Natural killer cell treated with Interleukin-12 subunit alpha and Interleukin-12 subunit beta and Interleukin-15 and Interleukin-18, amount 100 ng/mL, for 72 hours (primary cell): ENCODE data around the gene CYP2D6. TPM values are rescaled to one million over a fixed set of nuclear protein-coding genes. Genes with fewer than 3 reads are reported as not detected.

Source experiments
- ATAC-seq, 2 donors: fragments of 150-1000 bp; cut with Tn5 transposase in 1 of 2; sonication (Bioruptor Pico), chemical (Tn5 transposase) in 1 of 2; 2 replicates each; pipeline ENCODE4 v1.10.0; 2021
- DNase-seq: peaks from one replicate; pipeline ENCODE4 v3.0.0; 2022; ENCODE audit warnings: low spot score
- H3K27ac Mint-ChIP-seq, 2 donors: 1 replicate in 1 of 2; 2 replicates in 1 of 2; pipeline ENCODE4 v1.8.0; 2022; ENCODE audit warnings: mixed read lengths in 2 of 2, mild to moderate bottlenecking in 1 of 2, moderate library complexity in 1 of 2
- H3K27me3 Mint-ChIP-seq, 2 donors: 1 replicate in 1 of 2; 2 replicates in 1 of 2; pipeline ENCODE4 v1.8.0; 2022; ENCODE audit warnings: mixed read lengths in 2 of 2
- H3K36me3 Mint-ChIP-seq: one replicate; pipeline ENCODE4 v1.8.0; 2022; ENCODE audit warnings: mixed read lengths
- H3K4me1 Mint-ChIP-seq, 2 donors: 1 replicate in 1 of 2; 2 replicates in 1 of 2; pipeline ENCODE4 v1.8.0; 2022; ENCODE audit warnings: low read depth in 2 of 2, mixed read lengths in 2 of 2, mild to moderate bottlenecking in 1 of 2
- H3K4me3 Mint-ChIP-seq: one replicate; pipeline ENCODE4 v1.8.0; 2022; ENCODE audit warnings: mixed read lengths
- H3K9me3 Mint-ChIP-seq: 2 replicates; pipeline ENCODE4 v1.8.0; 2022; ENCODE audit warnings: mixed read lengths
- total RNA-seq, 2 donors: library from RNA; stranded (reverse); gene quantifications; one replicate each; pipeline ENCODE4 v1.2.3, GENCODE V29; 2022

Gene CYP2D6
- total RNA-seq, 2 donors from 2014 or later, result 1.7 to 6.1 TPM

DNA sequence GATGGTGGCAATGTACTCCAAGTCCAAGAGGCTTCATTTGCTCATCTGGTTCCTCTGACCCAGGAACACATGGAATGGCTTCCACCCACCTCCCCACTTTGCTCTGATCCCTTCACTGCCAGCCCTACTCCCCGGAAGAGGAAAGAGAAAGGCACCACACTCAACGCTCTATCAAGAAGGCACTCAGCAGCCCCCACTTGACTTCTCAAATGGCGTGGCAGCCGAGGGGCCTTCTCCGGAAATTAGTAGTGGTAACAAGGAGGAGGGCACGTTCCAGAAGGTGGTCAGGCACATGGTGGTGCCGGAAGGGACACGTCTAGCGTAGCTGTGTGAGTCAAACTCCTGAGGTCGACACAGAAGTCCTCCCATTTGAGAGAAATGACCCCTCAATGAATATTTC lies 36.5 kb upstream of the CYP2D6 start:
- no peaks in the 10 kb centered on the region for H3K9me3 Mint-ChIP-seq
- H3K4me3 Mint-ChIP-seq, result no peak overlapping the region
- no peaks in the 10 kb centered on the region for H3K36me3 Mint-ChIP-seq
- DNase-seq, result no peak
- no peaks in the 10 kb centered on the region for H3K27me3 Mint-ChIP-seq
- H3K4me1 Mint-ChIP-seq, result peaks cover 0 to 12% of the 10 kb centered on the region in 2 donors
- no peak overlapping the region for H3K27ac Mint-ChIP-seq
- ATAC-seq, result no peak

DNA sequence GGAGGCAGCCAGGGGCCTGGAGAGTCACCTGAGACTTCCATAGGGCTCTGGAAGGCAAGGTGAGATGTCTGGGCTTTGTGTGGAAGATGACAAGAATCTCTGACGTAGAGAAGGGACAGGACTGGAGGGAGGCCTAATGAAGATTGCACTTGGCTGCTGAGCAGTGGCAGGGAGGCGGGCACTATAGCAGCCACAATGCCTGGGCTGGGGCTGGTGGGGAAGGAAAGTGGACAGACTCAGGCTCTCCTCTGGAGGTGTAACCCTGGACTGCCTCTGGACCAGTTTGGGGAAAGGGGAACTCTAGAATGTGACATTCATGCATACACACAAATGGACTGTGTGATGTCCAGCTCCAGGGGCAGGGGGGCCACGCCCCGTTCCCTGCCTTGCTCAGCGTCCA lies 34.3 kb upstream of the CYP2D6 start:
- Mint-ChIP-seq H3K4me1 (peaks cover 0 to 4% of the 10 kb centered on the region in 2 donors), H3K27me3 (no peaks in the 10 kb centered on the region), H3K4me3 (no peak overlapping the region), H3K9me3 (no peaks in the 10 kb centered on the region), H3K27ac (no peak overlapping the region), H3K36me3 (no peaks in the 10 kb centered on the region)
- DNase-seq (no peak), ATAC-seq (no peak)

DNA sequence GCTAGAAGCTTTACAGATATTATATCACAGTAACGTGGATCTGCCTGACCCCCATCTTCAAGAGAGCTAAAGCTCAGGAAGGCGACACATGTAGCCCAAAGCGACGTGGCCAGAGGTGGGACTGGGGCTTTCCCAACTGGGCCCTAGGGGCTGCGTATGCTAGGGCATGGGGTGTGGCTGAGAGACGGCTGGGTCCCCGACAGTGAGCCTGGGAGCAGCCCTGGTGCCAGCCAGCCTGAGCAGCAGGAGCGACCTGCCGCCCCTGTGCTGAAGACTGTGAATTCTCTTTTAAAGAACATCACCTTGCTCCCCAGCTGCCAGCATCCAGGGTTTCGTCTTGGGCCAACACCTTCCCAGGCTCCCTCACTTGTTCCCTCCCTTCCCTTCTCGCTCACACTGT lies 32.9 kb upstream of the CYP2D6 start:
- no peak overlapping the region for H3K4me3 Mint-ChIP-seq
- H3K4me1 Mint-ChIP-seq, result no peaks in the 10 kb centered on the region
- no peak overlapping the region for H3K27ac Mint-ChIP-seq
- H3K36me3 Mint-ChIP-seq, result no peaks in the 10 kb centered on the region
- no peaks in the 10 kb centered on the region for H3K9me3 Mint-ChIP-seq
- H3K27me3 Mint-ChIP-seq, result no peaks in the 10 kb centered on the region
- DNase-seq, result no peak
- ATAC-seq, result peak in 1 of 2 donors; percentile 24

DNA sequence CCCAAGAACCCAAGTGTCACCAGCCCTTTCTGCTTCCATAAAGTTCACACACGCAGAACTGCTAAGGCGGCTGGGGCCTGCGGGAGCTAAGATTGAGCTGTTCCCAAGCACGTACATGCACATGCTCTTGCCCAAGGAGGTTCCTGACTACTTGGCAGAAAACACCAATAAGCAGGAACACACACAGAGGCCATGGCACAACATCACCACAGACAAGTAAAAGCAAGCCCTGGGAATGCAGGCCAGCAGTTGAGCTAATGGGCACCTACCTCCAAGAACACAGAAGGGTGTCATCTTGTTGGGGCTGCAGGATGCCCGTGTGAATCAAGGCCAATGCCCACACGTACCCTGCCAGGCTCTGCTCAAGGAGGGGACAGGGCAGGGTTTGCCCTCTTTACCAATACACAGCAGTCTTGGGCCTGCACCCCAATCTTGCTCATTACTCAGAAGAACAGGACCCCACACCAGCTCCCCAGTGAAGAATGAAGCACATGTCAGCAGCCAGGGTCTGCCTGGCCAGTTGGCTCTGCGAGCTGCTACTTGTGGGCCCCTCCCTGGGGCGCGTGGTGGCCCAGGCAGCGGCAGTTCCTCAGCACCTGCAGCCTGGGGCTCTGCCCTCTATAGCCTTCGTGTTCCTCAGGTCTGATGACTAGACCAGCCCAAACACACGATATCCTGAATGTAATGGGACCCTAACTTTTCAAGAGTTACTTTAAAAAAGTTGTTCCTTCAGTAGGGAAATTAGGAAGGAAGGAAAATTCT lies 32.3 kb upstream of the CYP2D6 start:
- Mint-ChIP-seq H3K27ac (no peak overlapping the region), H3K27me3 (no peaks in the 10 kb centered on the region)

DNA sequence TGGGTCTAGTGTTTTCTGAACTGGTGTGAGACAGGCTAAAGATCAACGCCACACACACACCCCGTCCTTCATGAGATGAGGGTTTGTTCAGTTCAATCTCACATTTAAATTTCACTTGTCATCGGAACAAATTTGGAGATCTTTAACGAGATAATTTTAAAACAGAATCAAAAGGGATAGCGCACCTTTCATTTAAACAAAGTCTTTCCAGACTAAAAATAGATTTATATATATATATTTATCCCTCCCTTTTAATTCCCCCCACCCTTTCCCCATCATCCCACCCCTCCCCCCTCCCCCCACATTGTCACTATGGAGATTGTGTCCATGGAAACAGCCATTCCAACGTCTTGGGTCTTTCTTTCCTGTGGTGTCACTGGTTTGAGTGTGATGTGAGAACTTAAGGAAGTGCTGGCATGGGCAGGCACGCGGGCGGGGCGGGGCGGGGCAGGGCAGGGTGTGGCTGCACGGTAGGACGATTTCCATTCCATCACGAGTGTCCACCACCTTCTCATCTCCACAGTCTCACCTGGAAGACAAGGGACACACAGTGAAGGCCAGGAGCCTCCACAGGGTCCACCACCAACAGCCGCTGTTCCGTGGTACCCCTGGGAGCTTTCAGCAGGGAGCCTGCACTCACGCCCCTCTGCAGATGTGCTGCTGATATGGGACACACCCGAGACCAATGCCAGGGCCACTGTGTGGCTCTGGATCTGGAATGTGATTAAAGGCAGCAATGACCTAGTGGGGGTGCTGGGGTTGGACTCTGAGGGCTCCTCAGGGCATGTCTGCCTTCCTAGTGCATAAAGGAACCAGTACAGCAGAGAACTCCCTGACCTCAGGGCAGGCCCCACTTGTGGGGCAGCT lies 30.5 kb upstream of the CYP2D6 start:
- Mint-ChIP-seq H3K9me3 (no peaks in the 10 kb centered on the region), H3K27ac (no peak overlapping the region), H3K36me3 (no peaks in the 10 kb centered on the region), H3K4me3 (no peak overlapping the region), H3K27me3 (no peaks in the 10 kb centered on the region), H3K4me1 (no peaks in the 10 kb centered on the region)
- peak in 1 of 2 donors; percentile 31 for ATAC-seq
- DNase-seq, result no peak

More for the DNA sequence above, 32.3 kb upstream of the CYP2D6 start:
- Mint-ChIP-seq H3K36me3 (no peaks in the 10 kb centered on the region), H3K9me3 (no peaks in the 10 kb centered on the region), H3K4me1 (no peaks in the 10 kb centered on the region), H3K4me3 (no peak overlapping the region)
- ATAC-seq, result no peak
- no peak for DNase-seq

DNA sequence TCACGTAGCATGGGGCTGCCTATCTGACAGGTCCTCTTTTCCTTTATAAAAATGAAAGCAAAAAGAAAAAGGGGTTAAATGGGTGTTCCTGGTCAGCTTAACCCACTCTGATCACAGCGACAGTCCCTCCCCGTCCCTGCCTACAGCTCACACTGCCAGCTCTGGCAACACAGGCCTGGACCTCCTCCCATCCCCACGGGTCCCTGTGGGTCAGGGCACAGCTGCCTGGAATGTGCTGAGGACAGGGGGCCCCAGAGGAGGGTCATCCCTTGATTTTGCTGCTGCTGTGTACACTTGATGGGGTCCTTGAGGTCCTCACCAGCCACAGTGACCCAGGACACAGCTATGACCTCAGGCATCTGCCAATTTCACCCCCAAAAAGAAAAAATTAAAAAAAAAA lies 29.6 kb upstream of the CYP2D6 start:
- Mint-ChIP-seq H3K4me3 (no peak overlapping the region), H3K36me3 (no peaks in the 10 kb centered on the region), H3K4me1 (no peaks in the 10 kb centered on the region), H3K27ac (no peak overlapping the region), H3K27me3 (no peaks in the 10 kb centered on the region), H3K9me3 (no peaks in the 10 kb centered on the region)
- ATAC-seq (no peak), DNase-seq (no peak)

DNA sequence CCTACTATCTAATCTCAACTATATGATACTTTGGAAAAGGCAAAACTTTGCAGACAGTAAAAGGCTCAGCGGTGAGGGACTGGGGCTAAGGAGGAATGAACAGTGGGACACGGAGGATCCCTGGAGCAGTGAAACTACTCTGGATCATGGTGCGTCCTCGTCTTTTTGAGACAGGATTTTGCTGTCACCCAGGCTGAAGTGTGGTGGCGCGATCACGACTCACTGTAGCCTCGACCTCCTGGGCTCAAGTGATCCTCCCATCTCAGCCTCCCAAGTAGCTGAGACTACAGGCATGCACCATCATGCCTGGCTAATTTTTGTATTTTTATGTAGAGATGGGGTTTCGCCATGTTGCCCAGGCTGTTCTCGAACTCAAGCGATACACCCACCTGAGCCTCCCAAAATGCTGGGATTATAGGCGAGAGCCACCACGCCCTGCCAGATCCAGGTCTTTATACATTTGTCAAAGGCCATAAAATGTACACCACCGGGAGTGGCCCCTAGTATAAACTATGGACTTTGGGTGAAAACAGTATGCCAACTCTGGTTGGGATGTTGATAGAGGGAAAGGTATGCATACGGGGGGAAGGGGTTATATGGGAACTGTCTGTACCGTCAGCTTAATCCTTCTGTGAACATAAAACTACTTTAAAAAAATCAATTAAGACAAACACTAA lies 28.0 kb upstream of the CYP2D6 start:
- no peaks in the 10 kb centered on the region for H3K9me3 Mint-ChIP-seq
- no peak for ATAC-seq

DNA sequence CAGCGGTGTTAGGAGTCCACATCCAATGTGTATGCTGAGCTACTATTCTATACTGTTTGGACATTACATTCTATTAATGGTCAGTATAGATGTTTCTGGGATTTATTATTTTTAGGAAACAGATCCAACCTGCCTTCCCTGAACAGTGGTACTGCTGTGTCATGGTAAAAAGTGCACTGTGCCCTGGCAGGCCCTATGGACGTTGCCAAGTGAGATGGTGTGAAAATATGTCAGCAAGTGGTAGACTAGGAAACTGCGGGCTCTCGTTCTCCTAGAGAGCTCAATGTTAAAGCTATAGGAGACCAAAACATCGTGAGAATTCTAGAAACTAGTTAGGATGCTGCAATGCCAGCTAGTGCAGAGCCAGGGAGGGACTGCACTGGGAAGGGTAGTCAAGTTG lies 26.0 kb upstream of the CYP2D6 start:
- no peaks in the 10 kb centered on the region for H3K4me1 Mint-ChIP-seq
- no peak overlapping the region for H3K4me3 Mint-ChIP-seq
- DNase-seq (no peak), ATAC-seq (no peak)
- no peaks in the 10 kb centered on the region for H3K36me3 Mint-ChIP-seq
- H3K27ac Mint-ChIP-seq, result no peak overlapping the region
- H3K9me3 Mint-ChIP-seq, result no peaks in the 10 kb centered on the region
- H3K27me3 Mint-ChIP-seq, result no peaks in the 10 kb centered on the region

More for the DNA sequence above, 28.0 kb upstream of the CYP2D6 start:
- H3K27ac Mint-ChIP-seq, result no peak overlapping the region
- H3K27me3 Mint-ChIP-seq, result no peaks in the 10 kb centered on the region
- no peaks in the 10 kb centered on the region for H3K36me3 Mint-ChIP-seq
- DNase-seq, result no peak
- no peaks in the 10 kb centered on the region for H3K4me1 Mint-ChIP-seq
- H3K4me3 Mint-ChIP-seq, result no peak overlapping the region

DNA sequence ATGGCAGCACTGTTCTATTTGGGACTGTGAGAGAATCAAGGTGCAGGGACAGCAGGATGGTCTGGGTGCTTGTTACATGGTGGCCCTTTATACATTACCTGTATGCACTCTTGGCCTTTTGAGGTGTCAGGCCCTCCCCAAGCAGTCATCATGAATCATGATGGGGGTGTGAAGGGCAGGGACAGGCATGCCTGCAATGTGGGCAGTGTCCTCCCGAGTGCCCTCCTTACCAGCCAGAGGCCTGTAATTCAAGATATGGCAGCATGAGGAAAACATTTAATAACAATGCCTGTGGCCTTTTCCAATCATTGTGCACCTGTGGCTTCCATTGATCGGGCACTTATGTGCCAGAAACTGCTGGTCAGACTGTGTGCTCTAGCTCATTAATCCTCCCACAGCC lies 25.5 kb upstream of the CYP2D6 start:
- H3K27me3 Mint-ChIP-seq, result no peaks in the 10 kb centered on the region
- no peak overlapping the region for H3K27ac Mint-ChIP-seq
- ATAC-seq (no peak), DNase-seq (no peak)
- no peak overlapping the region for H3K4me3 Mint-ChIP-seq
- no peaks in the 10 kb centered on the region for H3K9me3 Mint-ChIP-seq
- no peaks in the 10 kb centered on the region for H3K4me1 Mint-ChIP-seq
- H3K36me3 Mint-ChIP-seq, result no peaks in the 10 kb centered on the region

DNA sequence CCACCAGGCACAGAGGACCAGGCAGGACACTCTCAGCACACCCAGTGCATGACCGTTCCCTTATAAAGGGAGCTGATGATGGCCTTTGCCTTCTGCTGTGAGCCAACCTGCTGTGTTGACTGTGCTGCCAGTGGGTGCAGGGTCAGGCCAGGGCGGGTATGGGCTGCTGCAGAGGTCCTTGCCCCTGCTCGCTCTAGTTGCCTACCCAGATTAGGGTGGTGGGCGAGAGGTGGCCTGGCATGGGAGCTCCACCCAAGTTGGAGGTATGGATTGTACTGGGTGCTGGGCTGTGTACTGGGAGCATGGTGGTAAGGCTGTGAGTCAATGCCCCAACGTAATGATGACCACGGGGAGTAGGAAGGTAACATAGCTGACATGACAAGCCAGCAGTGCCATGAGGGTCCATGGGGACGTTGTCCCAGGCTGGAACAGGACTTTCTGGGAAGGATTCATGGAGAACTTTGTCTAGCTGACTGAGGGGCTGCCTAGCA lies 24.5 kb upstream of the CYP2D6 start:
- Mint-ChIP-seq H3K4me1 (no peaks in the 10 kb centered on the region), H3K4me3 (no peak overlapping the region), H3K9me3 (no peaks in the 10 kb centered on the region), H3K27ac (peak overlapping the region in 1 of 2 donors; percentile 83), H3K36me3 (no peaks in the 10 kb centered on the region), H3K27me3 (no peaks in the 10 kb centered on the region)
- no peak for DNase-seq
- ATAC-seq, result no peak

DNA sequence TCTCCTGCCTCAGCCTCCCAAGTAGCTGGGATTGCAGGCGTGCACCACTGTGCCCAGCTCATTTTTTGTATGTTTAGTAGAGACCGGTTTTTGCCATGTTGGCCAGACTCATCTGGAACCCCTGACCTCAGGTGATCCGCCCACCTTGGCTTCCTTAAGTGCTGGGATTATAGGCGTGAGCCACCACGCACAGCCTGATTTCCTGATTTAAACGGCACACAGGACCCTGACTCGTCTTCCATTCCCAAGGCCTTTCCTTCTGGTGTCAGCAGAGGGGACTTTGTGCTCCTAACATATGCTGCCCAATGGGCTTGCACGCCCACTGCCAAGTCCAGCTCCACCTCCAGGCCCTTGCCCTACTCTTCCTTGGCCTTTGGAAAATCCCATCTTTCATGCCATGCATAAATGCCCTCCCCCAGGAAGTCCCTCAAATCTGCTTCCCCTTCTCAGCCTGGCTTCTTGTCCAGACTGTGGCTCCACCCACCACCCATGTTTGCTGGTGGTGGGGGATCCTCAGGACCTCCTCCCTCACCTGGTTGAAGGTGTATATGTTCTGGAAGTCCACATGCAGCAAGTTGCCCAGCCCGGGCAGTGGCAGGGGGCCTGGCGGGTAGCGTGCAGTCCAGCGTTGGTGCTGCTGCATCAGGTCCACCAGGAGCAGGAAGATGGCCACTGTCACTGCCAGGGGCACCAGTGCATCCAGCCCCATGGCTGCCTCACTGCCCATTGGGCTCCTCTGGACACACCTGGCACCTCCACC lies 23.9 kb upstream of the CYP2D6 start:
- Mint-ChIP-seq H3K9me3 (no peaks in the 10 kb centered on the region), H3K27me3 (no peaks in the 10 kb centered on the region), H3K36me3 (no peaks in the 10 kb centered on the region), H3K4me1 (no peaks in the 10 kb centered on the region), H3K27ac (peak overlapping the region in 1 of 2 donors; percentile 83), H3K4me3 (no peak overlapping the region)
- ATAC-seq, result no peak
- DNase-seq, result no peak

DNA sequence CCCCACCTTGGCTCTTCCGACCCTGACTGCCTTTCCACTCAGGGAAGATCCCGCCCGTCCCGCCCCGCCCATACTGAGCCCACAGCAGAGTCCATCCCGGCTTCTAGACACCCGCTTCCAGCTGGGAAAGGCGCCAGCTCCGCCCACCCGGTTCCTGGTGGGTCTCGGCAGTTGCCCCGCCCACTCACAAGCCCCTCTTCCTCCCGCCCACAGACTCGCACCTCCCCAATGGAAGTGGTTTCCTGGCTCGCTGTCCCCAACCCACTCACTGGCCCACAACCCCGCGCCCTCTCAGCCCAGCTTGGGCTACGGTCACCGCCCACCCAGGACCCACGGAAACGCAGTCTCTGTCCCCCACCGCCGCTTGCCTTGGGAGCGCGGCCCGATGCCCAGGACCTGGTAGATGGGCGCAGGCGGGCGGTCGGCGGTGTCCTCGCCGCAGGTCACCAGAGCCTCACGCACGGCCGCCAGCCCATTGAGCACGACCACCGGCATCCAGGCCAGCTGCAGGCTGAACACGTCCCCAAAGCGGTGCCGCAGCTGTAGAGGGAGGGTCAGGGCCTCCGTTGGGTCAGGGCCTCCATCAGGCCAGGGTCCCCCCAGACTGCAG lies 22.2 kb upstream of the CYP2D6 start:
- Mint-ChIP-seq H3K9me3 (no peaks in the 10 kb centered on the region), H3K27me3 (no peaks in the 10 kb centered on the region), H3K4me1 (no peaks in the 10 kb centered on the region), H3K4me3 (no peak overlapping the region), H3K27ac (no peak overlapping the region), H3K36me3 (no peaks in the 10 kb centered on the region)
- DNase-seq, result no peak
- no peak for ATAC-seq
